ENCODE data around the gene ZNF710. TPM values are rescaled to one million over a fixed set of nuclear protein-coding genes. Genes with fewer than 3 reads are reported as not detected.

The ZNF710 gene
- polyA plus RNA-seq, 1 donor from 2014 or later, result 10.2 TPM

DNA sequence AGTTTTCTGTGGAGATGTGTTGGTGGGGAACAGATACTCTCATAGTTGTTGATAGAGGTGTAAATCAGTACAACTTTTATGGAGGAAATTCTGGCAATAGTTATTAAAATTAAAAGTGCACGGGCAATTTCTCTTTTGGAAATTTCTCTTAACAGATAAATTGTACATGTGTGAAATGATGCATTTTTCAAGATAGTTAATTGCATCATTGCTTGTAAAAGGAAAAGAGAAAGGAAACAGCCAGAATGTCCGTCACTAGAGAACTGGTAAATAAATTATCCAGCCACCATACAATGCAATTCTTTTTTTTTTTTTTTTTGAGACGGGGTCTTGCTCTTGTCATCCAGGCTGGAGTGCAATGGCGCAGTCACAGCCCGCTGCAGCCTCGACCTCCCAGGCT is 14.2 kb downstream of the ZNF710 start:
- Histone ChIP-seq H3F3A (ENCODE audit: insufficient read depth, low read length, poor library complexity, severe bottlenecking) (no peaks in the 10 kb centered on the region), H3K36me3 (ENCODE audit: insufficient read depth, low read length) (no peaks in the 10 kb centered on the region), H3K9me2 (ENCODE audit: insufficient read depth, low read length) (no peaks in the 10 kb centered on the region), H3K79me2 (replicated peaks; ENCODE audit: insufficient read depth, low read length) (peaks cover 35% of the 10 kb centered on the region), H3K9me3 (ENCODE audit: low read length) (peaks cover 6% of the 10 kb centered on the region), H3K27ac (ENCODE audit: low read length) (no peak overlapping the region), H3K27me3 (ENCODE audit: insufficient read depth, low read depth, low read length) (no peaks in the 10 kb centered on the region), H4K20me1 (ENCODE audit: insufficient read depth) (no peaks in the 10 kb centered on the region), H3K4me2 (ENCODE audit: low read length) (no peak overlapping the region), H3K4me3 (ENCODE audit: low read length) (no peak overlapping the region), H2AFZ (ENCODE audit: low read depth, low read length) (no peak overlapping the region), H3K9ac (ENCODE audit: low read length) (no peak overlapping the region)
- TF ChIP-seq TAF1 (IDR thresholded peaks at IDR 0.05; ENCODE audit: low read depth) (no peak), POLR2AphosphoS5 (IDR thresholded peaks at IDR 0.05) (no peak), RAD21 (conservative IDR thresholded peaks at IDR 0.05) (no peak), EZH2 (IDR thresholded peaks at IDR 0.05; ENCODE audit: borderline replicate concordance, insufficient read depth, low read length, poor library complexity, severe bottlenecking) (no peak), SMC3 (conservative IDR thresholded peaks at IDR 0.05; ENCODE audit: poor library complexity) (no peak), EP300 (conservative IDR thresholded peaks at IDR 0.05; ENCODE audit: poor library complexity, severe bottlenecking) (no peak), MXI1 (conservative IDR thresholded peaks at IDR 0.05; ENCODE audit: poor library complexity, severe bottlenecking) (no peak)
- TF ChIP-seq, protein P1, sequence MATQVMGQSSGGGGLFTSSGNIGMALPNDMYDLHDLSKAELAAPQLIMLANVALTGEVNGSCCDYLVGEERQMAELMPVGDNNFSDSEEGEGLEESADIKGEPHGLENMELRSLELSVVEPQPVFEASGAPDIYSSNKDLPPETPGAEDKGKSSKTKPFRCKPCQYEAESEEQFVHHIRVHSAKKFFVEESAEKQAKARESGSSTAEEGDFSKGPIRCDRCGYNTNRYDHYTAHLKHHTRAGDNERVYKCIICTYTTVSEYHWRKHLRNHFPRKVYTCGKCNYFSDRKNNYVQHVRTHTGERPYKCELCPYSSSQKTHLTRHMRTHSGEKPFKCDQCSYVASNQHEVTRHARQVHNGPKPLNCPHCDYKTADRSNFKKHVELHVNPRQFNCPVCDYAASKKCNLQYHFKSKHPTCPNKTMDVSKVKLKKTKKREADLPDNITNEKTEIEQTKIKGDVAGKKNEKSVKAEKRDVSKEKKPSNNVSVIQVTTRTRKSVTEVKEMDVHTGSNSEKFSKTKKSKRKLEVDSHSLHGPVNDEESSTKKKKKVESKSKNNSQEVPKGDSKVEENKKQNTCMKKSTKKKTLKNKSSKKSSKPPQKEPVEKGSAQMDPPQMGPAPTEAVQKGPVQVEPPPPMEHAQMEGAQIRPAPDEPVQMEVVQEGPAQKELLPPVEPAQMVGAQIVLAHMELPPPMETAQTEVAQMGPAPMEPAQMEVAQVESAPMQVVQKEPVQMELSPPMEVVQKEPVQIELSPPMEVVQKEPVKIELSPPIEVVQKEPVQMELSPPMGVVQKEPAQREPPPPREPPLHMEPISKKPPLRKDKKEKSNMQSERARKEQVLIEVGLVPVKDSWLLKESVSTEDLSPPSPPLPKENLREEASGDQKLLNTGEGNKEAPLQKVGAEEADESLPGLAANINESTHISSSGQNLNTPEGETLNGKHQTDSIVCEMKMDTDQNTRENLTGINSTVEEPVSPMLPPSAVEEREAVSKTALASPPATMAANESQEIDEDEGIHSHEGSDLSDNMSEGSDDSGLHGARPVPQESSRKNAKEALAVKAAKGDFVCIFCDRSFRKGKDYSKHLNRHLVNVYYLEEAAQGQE (IDR thresholded peaks at IDR 0.05; ENCODE audit: borderline replicate concordance), result no peak
- TF ChIP-seq, protein P2, sequence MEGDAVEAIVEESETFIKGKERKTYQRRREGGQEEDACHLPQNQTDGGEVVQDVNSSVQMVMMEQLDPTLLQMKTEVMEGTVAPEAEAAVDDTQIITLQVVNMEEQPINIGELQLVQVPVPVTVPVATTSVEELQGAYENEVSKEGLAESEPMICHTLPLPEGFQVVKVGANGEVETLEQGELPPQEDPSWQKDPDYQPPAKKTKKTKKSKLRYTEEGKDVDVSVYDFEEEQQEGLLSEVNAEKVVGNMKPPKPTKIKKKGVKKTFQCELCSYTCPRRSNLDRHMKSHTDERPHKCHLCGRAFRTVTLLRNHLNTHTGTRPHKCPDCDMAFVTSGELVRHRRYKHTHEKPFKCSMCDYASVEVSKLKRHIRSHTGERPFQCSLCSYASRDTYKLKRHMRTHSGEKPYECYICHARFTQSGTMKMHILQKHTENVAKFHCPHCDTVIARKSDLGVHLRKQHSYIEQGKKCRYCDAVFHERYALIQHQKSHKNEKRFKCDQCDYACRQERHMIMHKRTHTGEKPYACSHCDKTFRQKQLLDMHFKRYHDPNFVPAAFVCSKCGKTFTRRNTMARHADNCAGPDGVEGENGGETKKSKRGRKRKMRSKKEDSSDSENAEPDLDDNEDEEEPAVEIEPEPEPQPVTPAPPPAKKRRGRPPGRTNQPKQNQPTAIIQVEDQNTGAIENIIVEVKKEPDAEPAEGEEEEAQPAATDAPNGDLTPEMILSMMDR (IDR thresholded peaks at IDR 0.05; ENCODE audit: poor library complexity, severe bottlenecking), result no peak

DNA sequence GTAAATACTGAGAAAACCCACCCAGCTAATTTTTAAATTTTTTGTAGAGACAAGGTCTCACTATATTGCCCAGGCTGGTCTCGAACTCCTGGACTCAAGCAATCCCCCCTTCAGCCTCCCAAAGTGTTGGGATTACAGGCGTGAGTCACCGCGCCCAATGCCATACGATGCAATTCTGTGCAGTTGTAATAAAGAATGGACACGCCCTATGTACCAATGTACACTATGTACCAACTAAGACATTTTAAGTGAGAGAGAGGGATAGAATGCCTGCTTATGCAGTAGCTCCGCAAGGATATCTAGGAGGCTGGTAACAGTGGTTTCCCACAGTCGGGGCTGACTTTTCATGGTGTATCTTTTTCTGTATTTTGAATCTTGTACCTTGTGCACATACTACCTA is 14.6 kb downstream of the ZNF710 start:
- Histone ChIP-seq H3F3A (ENCODE audit: insufficient read depth, low read length, poor library complexity, severe bottlenecking) (no peaks in the 10 kb centered on the region), H3K9me3 (ENCODE audit: low read length) (peaks cover 6% of the 10 kb centered on the region), H2AFZ (ENCODE audit: low read depth, low read length) (no peak overlapping the region), H4K20me1 (ENCODE audit: insufficient read depth) (no peaks in the 10 kb centered on the region), H3K4me3 (ENCODE audit: low read length) (no peak overlapping the region), H3K27ac (ENCODE audit: low read length) (no peak overlapping the region), H3K9me2 (ENCODE audit: insufficient read depth, low read length) (no peaks in the 10 kb centered on the region), H3K79me2 (replicated peaks; ENCODE audit: insufficient read depth, low read length) (peaks cover 35% of the 10 kb centered on the region), H3K27me3 (ENCODE audit: insufficient read depth, low read depth, low read length) (no peaks in the 10 kb centered on the region), H3K4me2 (ENCODE audit: low read length) (no peak overlapping the region), H3K9ac (ENCODE audit: low read length) (no peak overlapping the region), H3K36me3 (ENCODE audit: insufficient read depth, low read length) (no peaks in the 10 kb centered on the region)
- TF ChIP-seq SMC3 (conservative IDR thresholded peaks at IDR 0.05; ENCODE audit: poor library complexity) (no peak), RAD21 (conservative IDR thresholded peaks at IDR 0.05) (no peak), EP300 (conservative IDR thresholded peaks at IDR 0.05; ENCODE audit: poor library complexity, severe bottlenecking) (no peak), EZH2 (IDR thresholded peaks at IDR 0.05; ENCODE audit: borderline replicate concordance, insufficient read depth, low read length, poor library complexity, severe bottlenecking) (no peak)
- TF ChIP-seq, protein P2 (IDR thresholded peaks at IDR 0.05; ENCODE audit: poor library complexity, severe bottlenecking), result no peak

Data from neural cell (in vitro differentiated cells).